ENCODE results near the gene MLN.

The MLN gene

DNA sequence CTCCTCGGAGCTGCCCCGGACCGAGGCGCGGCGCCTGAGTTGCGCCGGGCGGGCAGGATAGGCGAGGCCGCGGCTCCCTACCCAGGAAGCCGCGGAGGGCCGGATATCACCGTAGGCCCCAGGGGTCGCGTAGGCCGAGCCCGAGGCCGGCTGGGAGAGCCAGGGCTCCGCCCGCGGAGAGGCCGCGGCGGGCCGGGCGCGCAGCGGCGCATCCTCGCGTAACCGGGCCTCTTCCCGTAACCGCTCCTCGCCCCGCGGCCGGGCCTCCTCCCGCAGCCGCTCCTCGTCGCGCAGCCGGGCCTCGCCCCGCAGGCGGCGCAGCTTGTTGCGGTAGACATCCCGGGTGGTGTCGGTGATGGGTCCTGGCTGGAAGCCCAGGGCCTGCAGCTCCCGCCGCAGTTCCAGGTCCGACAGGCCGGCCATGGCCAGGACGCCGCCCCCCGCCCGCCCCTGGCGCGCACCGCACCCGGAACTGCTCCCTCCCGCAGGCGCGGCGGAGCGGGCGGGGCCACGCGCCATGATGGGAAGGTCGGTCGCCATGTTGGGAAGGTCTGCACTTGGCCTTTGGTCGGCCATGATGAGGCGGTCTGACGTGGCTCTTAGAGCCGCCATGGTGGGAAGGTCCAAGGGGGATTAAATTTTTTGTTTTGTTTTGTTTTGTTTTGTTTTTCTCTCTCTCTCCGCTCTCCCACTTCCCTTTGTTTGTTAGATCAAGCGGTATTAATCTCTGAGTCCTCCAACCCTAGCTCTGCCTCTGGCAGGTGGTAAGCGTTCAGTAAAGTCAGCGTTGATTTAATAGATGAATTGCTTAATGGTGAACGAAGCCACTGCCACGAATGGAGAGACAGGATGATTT, 14.9 kb downstream of the MLN start, which contains the start of gene LEMD2:
Gene LEMD2 (minus strand): TSS at position 437 of the 856 bp plus-strand sequence. CDS start 14 bp downstream, at position 423.
- DNase-seq (ENCODE audit: low spot score): peak; percentile 94

- DNase-seq (ENCODE audit: low spot score): peak; percentile 68
Observed at GRCh38 chr6:33787954-33788693, 15.7 kb downstream of the MLN start.

GRCh38 chr6:33787346-33787953, 16.4 kb downstream of the MLN start:
- DNase-seq (ENCODE audit: low spot score): peak; percentile 63

DNA sequence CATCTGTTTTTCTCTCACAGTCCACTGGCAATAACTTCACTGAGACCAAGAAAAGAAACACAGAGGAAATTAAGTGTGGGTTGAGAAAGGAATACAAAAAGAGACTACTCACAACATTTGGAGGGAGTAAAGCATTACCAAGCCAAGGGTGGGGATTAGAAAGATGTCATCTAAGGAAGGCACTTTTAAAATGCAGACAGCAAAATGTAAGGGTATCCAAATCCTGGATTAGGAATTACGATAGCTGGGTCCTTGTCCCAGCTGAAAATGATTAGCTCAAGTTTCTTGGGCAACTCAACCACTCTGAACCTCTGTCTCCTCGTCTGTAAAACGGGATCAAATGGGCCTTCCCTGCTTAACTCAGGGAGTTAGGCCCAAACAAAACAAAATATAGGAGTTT, 17.1 kb downstream of the MLN start:
- no peak for DNase-seq (ENCODE audit: low spot score)

DNA sequence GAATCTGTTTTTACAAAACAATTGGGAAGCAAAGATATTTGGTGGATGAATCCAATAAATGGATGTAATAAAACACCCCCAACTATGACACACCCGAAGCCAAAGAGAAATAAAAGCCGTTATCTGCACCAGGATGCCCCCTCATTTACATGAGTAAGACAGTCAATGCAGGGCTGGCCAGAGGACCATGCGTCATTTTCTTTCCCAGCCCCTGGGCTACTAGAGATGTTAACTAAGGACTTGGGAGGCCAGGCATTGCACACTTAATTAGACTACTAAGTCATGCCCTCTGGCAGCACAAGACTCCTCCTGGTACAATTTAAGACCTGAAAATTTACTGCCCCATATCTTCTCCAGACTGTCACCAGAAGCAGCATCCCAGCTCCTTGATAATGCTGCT, 18.0 kb downstream of the MLN start:
- peak; percentile 33 for DNase-seq (ENCODE audit: low spot score)

DNA sequence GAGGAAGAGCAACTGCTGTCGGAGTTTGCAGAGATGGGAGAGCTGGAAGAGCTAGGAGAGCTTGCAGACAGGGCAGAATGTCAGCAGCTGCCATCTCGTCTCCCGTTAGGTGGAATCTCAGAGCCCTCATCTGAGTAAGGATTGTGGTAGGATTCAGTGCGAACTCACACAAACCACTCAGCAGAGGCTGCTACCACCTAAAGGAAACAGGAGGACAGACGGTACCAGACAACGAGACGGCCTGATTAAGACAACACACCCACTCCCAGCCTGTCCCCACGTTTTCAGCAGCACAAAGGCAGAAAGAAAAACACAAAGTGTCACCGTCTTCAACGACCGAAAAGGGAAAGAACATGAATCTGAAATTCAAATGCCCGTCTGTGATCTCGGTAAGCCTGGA, 19.0 kb downstream of the MLN start:
- no peak for DNase-seq (ENCODE audit: low spot score)

DNA sequence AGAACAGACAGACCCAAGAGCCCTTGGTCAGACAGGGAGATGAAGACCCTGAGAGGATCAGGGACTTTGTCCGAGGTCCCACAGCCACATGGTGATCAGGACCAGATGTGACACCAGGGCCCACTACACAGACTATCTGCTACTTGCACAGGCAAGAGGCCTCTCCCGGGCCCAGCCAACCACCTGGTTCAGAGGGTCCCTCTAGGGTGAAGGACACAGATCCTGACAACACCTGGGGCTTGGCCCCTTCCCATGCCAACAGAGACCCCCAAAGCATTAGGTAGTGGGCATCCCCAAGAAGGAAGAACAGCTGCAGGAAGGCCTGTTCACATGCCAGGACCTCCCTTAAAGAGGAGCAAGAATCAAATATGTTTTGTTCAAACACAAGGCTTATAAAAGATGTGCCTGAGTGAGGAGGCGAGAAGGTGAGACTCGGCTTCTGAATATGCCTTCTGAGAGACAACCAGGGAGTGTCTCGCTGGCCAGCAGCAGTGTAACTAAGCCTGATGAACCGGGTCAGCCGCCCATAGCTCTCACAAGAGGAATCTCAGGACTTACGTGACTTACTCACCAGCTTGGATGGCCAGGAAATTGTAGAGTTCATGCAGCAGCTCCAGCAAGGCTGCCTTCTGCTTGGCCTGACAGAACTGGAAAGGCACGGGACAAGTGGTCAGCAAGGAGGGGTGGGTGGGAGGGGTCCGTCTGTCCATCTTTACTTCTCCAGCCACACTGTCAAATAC, 19.9 kb downstream of the MLN start:
- DNase-seq (ENCODE audit: low spot score): no peak

- no peak for DNase-seq (ENCODE audit: low spot score)
Observed at GRCh38 chr6:33782561-33782960, 21.2 kb downstream of the MLN start.

DNA sequence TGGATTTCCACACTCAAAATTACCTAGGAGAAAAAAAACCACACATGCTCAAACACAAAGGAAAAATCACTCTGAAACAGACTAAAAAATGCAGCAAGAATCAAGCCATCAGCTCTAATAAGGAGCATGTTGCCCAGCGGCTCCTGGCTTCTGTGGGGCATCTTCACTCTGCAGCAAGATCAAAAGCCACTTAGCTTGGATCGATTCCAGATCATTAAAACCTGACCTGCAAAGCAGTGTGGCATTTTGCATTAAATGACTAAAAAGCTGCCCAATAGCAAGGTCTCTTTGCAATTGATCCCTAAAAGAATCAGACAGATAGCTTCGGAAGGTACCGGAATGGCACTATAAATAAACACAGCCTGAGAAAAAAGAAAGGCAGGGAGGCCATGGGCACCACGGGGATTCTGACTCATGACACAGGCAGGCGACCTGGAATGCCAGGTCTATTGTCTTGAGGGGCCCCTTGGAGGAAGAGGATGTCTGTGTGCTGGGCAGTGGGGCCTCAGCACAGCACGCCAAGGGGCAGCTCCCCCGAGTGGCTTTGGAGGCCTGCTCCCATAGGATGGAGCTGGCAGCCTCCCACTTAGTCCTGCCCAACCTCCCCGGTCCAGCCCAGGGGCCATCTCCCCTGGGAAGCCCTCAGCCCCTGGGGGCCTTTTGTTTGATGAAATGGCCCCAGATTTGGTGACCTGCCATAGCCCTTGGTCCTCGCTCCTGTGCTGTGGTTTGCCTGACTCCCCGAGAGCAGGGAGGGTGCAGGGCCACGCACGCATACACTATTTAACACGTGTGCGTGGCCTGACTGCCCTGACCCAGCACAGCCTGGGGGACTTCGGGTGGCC, 22.4 kb downstream of the MLN start:
- peak; percentile 28 for DNase-seq (ENCODE audit: low spot score)

GRCh38 chr6:33779895-33780294, 23.9 kb downstream of the MLN start:
- no peak for DNase-seq (ENCODE audit: low spot score)

GRCh38 chr6:33779290-33779689, 24.5 kb downstream of the MLN start:
- DNase-seq (ENCODE audit: low spot score): no peak

DNA sequence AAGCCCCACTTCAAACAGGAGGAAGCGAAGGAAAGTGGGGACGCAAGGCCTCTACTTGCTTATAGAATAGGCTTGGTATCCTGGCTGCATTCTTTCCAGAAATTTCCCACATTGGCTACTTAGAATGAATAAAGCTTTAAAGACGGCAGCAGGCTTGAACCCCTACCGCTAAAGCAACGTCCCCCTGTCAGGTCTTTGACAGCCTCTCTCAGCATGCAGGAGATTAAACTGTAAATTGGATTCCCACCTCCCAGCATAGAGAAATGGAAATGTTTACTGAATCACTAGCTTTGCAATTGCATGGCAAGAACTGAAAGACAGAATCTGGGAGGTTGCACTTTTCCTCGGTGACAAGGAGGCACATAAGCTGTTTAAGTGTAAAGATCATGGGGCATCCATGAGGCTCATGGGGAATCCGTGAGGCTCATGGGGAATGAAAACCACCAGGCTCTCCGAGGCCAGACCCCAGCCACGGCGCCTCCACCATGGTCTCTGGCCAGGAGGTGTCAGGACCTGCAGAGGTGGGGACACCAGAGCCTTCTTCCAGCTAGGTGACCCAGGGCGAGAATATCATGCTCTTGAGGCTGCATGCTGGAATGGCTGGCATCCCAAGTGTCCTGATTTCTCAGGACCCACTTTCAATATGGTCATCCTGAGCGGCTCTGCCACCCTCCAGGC, 25.2 kb downstream of the MLN start:
- no peak for DNase-seq (ENCODE audit: low spot score)

- no peak for DNase-seq (ENCODE audit: low spot score)
Observed at GRCh38 chr6:33777398-33778388, 26.1 kb downstream of the MLN start.

DNA sequence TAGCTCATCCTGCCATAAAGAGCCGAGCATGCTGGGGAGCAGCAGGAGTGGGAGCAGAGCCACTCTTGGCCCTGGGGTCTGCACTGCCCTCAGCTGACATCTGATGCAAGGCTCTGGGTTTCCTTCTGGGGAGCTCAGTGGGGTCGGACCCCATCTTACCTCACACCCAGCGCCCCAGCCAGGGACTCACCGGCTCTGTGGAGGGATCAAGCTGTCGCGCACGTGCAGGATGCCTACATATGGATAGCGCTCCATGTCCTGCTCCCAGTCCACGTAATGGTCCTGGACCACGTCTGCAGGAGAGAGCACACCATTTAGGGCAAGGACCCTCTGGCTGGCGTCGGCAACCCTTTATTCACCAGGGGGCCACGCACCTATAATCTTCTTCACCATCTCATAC, 27.0 kb downstream of the MLN start:
- DNase-seq (ENCODE audit: low spot score): no peak

DNA sequence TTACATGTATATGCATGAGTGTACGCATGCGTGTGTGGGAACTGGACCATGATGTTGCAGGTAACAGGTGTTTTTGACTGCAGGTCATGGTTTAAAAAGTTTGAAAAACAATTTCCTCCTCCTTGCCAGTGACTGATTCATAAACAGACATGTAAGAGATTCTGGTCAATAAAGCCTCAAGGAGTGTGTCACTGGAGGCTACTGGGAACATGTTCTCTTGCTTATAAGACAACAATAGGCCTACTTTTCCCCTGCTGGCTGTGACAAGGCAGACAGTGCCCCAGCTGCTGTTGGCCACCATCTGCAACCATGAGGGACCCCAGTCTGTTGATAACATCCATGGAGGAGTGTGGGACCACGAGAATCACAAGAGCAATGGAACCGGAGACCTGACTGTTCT, 27.6 kb downstream of the MLN start:
- DNase-seq (ENCODE audit: low spot score): no peak

DNA sequence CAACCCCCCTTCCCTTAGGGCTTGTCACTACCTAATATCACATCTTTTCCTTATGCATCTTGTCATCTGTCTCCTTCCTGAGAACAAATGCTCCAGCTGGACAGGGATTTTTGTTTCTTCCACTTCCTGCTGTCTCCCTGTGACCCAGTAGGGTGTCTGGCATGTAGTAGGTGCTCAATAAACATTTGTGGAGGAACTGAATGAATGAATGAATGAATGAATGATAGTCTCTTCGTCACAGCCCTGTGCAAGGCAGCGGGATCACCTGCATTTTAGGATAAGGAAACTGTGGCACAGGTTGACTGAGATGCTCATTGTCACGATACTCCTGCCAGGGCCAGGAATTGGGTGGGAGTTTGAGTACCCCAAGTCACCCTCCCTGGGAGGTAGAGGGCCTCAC, 29.0 kb downstream of the MLN start:
- no peak for DNase-seq (ENCODE audit: low spot score)

- DNase-seq (ENCODE audit: low spot score): no peak
Observed at GRCh38 chr6:33772902-33773472, 30.8 kb downstream of the MLN start.

DNA sequence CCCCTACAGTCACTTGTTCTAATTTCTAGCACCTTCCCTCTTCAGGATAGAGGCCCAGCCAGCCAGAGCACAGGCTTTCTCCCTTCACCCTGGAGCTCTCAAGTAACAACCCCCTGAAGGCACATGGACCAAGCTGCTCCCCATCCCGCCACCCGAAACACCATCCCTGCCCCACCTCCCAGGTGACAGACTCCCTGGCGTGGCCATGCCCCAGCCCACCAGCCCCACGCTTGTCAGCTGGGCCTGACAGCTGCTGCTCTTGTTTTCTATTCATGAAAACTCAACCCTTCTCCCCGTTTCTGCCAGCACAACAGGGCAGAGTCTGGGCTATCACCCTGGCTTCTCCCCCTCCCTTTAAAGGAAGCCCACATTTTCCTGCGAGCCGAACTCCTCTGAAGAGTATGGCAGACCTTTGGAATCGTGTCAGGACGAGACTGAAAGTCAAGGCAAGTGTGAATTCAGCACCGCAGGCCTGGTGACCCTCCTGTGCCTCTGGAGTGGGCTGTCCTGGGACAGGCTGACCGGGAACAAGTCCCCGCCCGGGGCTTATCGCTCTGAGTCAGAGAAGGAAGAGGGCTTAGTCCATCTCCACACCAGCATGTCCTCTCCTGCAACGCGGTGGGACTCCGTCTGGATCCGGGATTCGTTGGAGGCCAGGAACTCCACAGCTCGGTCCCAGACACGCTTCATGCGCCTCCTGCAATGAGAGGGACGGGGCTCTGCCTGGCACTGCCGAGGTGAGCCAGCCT, 31.5 kb downstream of the MLN start:
- no peak for DNase-seq (ENCODE audit: low spot score)

Data from COLO829 (cell line).